Testis (tissue), 5 donors: ENCODE measurements around the gene CATSPER2. TPM values are rescaled to one million over a fixed set of nuclear protein-coding genes. Genes with fewer than 3 reads are reported as not detected.
"Not testable (repeated sequence)": the region's sequence is repeated elsewhere in the genome, so short reads cannot be mapped to it uniquely, and the experiment has no call there.

Source experiments
- DNase-seq: peaks from one replicate; pipeline ENCODE4 v3.0.0-alpha.2; 2019
- H3K27ac ChIP-seq, 2 donors: fragments of 200-600 bp; sonication (generic); one replicate each; pipeline ENCODE4 v1.5.1; 2019
- H3K27me3 ChIP-seq: fragments of 200-600 bp; sonication (generic); one replicate; pipeline ENCODE4 v1.5.1; 2019
- H3K36me3 ChIP-seq: fragments of 200-600 bp; sonication (generic); one replicate; pipeline ENCODE4 v1.5.1; 2017; ENCODE audit warnings: low read depth; ENCODE audit errors: missing control alignments
- H3K4me1 ChIP-seq: fragments of 200-600 bp; sonication (generic); one replicate; pipeline ENCODE4 v1.5.1; 2019
- H3K4me3 ChIP-seq, 2 donors: fragments of 200-600 bp; sonication (generic); one replicate each; pipeline ENCODE4 v1.5.1; 2017 to 2019
- H3K9me3 ChIP-seq: fragments of 200-600 bp; sonication (generic); one replicate; pipeline ENCODE4 v1.5.1; 2017
- CTCF ChIP-seq, 3 experiments: fragments of 450-650 bp in 2 of 3; fragments of 200-600 bp in 1 of 3; sonication (generic) in 1 of 3; IDR thresholded peaks; one replicate each; pipeline ENCODE4 v1.5.1; 2016 to 2019; ENCODE audit warnings: antibody characterized with exemption in 3 of 3, mild to moderate bottlenecking in 2 of 3, moderate library complexity in 1 of 3
- POLR2A ChIP-seq: fragments of 450-650 bp; IDR thresholded peaks from one replicate; pipeline ENCODE4 v1.6.1; 2017; ENCODE audit warnings: antibody characterized with exemption, mild to moderate bottlenecking, moderate library complexity
- WGBS, 2 donors: methylation state at CpG; one replicate each; pipeline ENCODE4 v1.1.5; 2018; 5-methylcytosine and 5-hydroxymethylcytosine counted together
- intact Hi-C: fragments of 100-400 bp; cut with DNase I; formaldehyde crosslinking; loops from one replicate; pipeline ENCODE4 v1.15.1; 2023; ENCODE audit warnings: low total_unique reads
- long read RNA-seq, 2 donors: transcript quantifications; one replicate each; lab custom pipeline, GENCODE V29; 2026
- polyA plus RNA-seq: library from polyadenylated mRNA; stranded (reverse); fragments of 350-450 nt; fragmentation: Illumina TruSeq; extraction: RNeasy Lipid Tissue Mini Kit (QIAGEN cat#74804); gene quantifications from one replicate; pipeline ENCODE4 v1.2.3, GENCODE V29; 2014; ENCODE audit warnings: low read depth, low replicate concordance; ENCODE audit not compliant: insufficient read depth
- total RNA-seq, 2 donors: library from RNA; depleted of rRNA; stranded (reverse); fragments of >200 nt; gene quantifications; one replicate each; pipeline ENCODE4 v1.2.3, GENCODE V29; 2016

CATSPER2 gene
- total RNA-seq = 10 to 100 TPM; 29.7 to 49.6 TPM
- polyA plus RNA-seq = 59.0 TPM
- long read RNA-seq, donor 1 = 0 reads
- long read RNA-seq, donor 2 = 0 reads

- intact Hi-C loops = no loop called here
- H3K27ac ChIP-seq = no peak within 1 kb of the TSS
- WGBS, 2 donors = 77% methylated on average over 35 to 84 of the region's 85 CpGs
- H3K9me3 ChIP-seq = no peaks in the 10 kb centered on the region
- peak; percentile 70 for DNase-seq
- H3K27me3 ChIP-seq = no peaks in the 10 kb centered on the region
- no peaks in the 10 kb centered on the region for H3K4me1 ChIP-seq
- H3K36me3 ChIP-seq = no peaks in the 10 kb centered on the region
- TF ChIP-seq POLR2A (no peak), CTCF (IDR thresholded peaks at IDR 0.05) (no peak)
- H3K4me3 ChIP-seq = peak within 1 kb of the TSS; percentile 31 to 53
Measured at GRCh38 chr15:43648649-43649429, at the start of gene CATSPER2. TSS of gene CATSPER2 (minus strand) at chr15:43648844. CDS start at chr15:43648061, 783 bp downstream.

GRCh38 chr15:43693148-43694022 lies 44.7 kb upstream of the CATSPER2 start, which contains the start of gene CKMT1A:
TSS of gene CKMT1A (plus strand) at chr15:43693859. CDS start at chr15:43694051, 192 bp downstream.
- intact Hi-C loops, H3K4me3 ChIP-seq, DNase-seq, H3K9me3 ChIP-seq, H3K27me3 ChIP-seq, H3K36me3 ChIP-seq, H3K4me1 ChIP-seq, H3K27ac ChIP-seq: not testable (repeated sequence)
- no CpG with 5 or more reads among the region's 43 CpGs for WGBS, 2 donors

DNA sequence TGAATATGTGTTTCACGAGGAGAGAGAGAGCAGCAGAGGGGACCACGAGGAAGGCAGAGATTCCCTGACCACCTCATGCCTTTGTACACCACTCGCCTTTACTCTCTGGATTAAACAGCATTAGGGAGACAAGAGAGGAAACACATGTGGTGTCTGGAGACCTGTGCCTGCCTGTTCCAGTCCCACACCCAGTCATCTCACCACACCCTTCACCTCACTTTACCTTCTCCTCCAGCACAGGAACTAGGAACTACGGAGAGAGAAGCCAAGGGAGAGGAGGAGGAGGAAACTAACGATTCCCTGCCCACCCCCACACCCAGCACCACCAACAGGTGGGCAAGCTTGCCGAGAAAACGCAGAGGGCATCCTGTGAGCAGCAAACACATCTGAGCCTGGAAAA lies 44.0 kb upstream of the CATSPER2 start:
- intact Hi-C loops, DNase-seq, H3K27me3 ChIP-seq, H3K4me1 ChIP-seq, H3K27ac ChIP-seq, H3K9me3 ChIP-seq, H3K4me3 ChIP-seq, H3K36me3 ChIP-seq: not testable (repeated sequence)
- WGBS, 2 donors = 47% methylated on average over 3 of the region's 7 CpGs; no CpG with 5 or more reads in 1 of the 2 donors

DNA sequence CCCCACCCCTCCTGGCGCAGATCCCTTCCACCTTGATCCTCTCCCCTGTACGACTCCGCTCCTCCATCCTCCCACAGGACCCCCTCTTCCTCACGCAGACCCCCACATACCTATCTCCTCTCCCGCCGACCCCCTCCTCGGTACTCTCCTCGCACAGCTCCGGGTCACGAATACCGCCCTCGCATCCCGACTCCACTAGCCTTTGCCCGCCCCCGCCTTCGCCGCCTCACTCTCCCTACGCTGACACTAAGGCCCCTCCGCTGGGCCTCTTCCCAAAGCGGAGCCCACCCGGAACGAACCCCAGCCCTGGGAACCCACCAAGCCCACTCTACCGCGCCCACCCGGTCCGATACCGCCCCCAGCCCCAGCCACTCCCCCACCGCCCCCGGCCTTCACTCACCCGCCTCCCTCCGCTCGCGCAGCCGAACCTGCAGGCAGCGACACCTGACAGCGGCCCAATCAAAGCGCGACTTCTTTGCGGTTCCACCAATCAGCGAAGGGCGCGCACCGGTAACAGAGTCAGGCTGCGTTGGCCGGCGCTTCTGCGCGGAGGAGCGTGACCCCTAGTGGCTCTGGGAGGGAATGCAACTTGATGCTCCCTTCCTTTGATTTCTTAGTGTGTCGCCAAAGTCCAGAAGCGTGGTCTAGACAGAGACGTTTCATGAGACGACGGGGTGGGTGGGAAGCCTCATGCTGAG lies 41.1 kb upstream of the CATSPER2 start:
- H3K9me3 ChIP-seq, H3K27me3 ChIP-seq, H3K36me3 ChIP-seq, H3K27ac ChIP-seq, H3K4me3 ChIP-seq, intact Hi-C loops, H3K4me1 ChIP-seq, DNase-seq: not testable (repeated sequence)
- WGBS, 2 donors = no CpG with 5 or more reads among the region's 54 CpGs

DNA sequence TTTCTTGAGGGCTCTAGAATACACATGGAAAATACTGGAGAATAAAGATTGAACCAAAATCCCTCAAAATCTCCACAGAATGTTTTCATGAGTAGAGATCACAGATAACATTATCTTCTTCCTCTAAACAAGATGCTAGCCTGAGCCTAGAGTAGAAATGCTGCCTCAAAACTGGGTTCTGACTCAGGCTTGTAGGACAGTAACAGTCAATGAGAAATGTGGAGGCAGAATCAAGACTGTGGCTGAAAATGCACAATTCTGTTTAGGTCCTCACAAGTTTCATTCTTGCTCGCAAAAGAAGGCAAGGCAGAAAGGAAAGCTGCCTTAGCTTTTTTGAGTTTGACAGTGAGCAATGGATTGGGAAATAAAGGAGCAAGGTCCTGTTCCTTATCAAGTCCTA lies 25.5 kb upstream of the CATSPER2 start:
- H3K4me3 ChIP-seq, H3K4me1 ChIP-seq, intact Hi-C loops, DNase-seq, H3K27me3 ChIP-seq, H3K27ac ChIP-seq, H3K36me3 ChIP-seq, H3K9me3 ChIP-seq: not testable (repeated sequence)
- WGBS, 2 donors = no CpG with 5 or more reads among the region's 1 CpG

GRCh38 chr15:43666177-43666576 lies 17.5 kb upstream of the CATSPER2 start:
- H3K4me1 ChIP-seq, DNase-seq, intact Hi-C loops, H3K27me3 ChIP-seq, H3K4me3 ChIP-seq, H3K36me3 ChIP-seq, H3K27ac ChIP-seq, H3K9me3 ChIP-seq: not testable (repeated sequence)
- WGBS, 2 donors = no CpG with 5 or more reads among the region's 1 CpG

GRCh38 chr15:43663333-43663732 lies 14.7 kb upstream of the CATSPER2 start:
- WGBS, 2 donors = no CpG with 5 or more reads among the region's 8 CpGs
- H3K4me1 ChIP-seq, H3K36me3 ChIP-seq, DNase-seq, H3K4me3 ChIP-seq, H3K27me3 ChIP-seq, intact Hi-C loops, H3K9me3 ChIP-seq, H3K27ac ChIP-seq: not testable (repeated sequence)

DNA sequence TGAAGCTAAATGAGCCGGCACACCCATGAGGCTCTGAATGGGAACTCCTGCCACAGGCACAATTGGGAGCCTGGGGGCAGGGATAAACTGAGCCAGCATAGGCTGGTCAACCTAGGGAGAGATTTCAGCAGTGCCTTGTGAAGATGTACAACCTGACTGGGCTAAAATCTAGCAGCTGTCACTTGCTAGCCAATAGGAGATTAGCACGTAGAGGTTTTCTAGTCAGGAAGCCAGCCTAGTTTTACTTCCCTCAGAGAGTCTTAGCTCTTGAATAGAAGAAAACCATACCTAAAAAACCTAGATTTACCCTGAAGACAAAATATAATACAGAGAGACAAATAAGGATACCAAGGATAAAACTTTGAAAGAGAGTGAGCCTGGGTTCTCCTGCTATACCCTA lies 13.6 kb upstream of the CATSPER2 start:
- H3K36me3 ChIP-seq, H3K4me3 ChIP-seq, H3K9me3 ChIP-seq, H3K27ac ChIP-seq, H3K4me1 ChIP-seq, intact Hi-C loops, DNase-seq, H3K27me3 ChIP-seq: not testable (repeated sequence)
- WGBS, 2 donors = no CpG with 5 or more reads among the region's 2 CpGs

DNA sequence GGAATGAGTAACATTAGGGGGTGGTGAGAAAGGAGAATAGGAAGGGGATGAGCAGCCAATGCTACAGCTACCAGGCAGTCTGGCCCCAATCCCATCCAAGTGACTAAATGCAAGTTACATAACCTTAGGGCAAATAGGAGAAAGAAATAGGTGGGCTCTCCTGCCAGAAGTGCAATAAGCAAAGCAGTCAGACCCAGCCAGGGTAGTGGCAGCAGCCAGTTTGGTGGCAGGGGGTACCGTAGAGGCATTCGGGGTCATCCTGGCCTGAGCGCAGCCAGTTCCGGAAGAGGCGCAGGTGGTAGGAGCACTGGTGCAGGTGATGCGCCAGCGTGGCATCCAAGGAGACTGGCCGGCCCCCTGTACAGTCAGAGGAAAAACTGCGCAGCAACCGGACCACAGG lies 11.1 kb upstream of the CATSPER2 start:
- DNase-seq, intact Hi-C loops, H3K36me3 ChIP-seq: not testable (repeated sequence)

GRCh38 chr15:43649430-43649926 lies 834 bp upstream of the CATSPER2 start:
- DNase-seq, intact Hi-C loops: not testable (repeated sequence)
- WGBS, 2 donors = 71 to 86% methylated on average over 16 of the region's 16 CpGs

More for the DNA sequence above, 11.1 kb upstream of the CATSPER2 start:
- not testable (repeated sequence) for H3K4me1 ChIP-seq, H3K4me3 ChIP-seq, H3K9me3 ChIP-seq, H3K27ac ChIP-seq, H3K27me3 ChIP-seq
- WGBS, 2 donors = no CpG with 5 or more reads among the region's 10 CpGs

More at GRCh38 chr15:43649430-43649926, 834 bp upstream of the CATSPER2 start:
- H3K4me1 ChIP-seq, H3K36me3 ChIP-seq, H3K27me3 ChIP-seq, H3K27ac ChIP-seq, H3K9me3 ChIP-seq: not testable (repeated sequence)
- peak overlapping the region; percentile 31 to 53 for H3K4me3 ChIP-seq
